Adrenal gland (tissue), 12 donors: Measurements from ENCODE around the gene ZNF862. TPM values are rescaled to one million over a fixed set of nuclear protein-coding genes. Genes with fewer than 3 reads are reported as not detected.

Source experiments
- DNase-seq, 7 donors: peaks; one replicate each; pipeline ENCODE4 v3.0.0-alpha.2; 2019 to 2020
- H3K27ac ChIP-seq, 5 donors: fragments of 200-600 bp; sonication (generic) in 4 of 5; 1 replicate in 3 of 5; 2 replicates in 2 of 5; pipeline versions ENCODE4 v1.5.1 to v1.8.0; 2016 to 2020; ENCODE audit warnings: mild to moderate bottlenecking in 1 of 5
- H3K27me3 ChIP-seq: fragments of 200-600 bp; 2 replicates; pipeline ENCODE4 v1.8.0; 2021
- H3K36me3 ChIP-seq, 2 donors: fragments of 200-600 bp; replicated peaks in 1 of 2; 1 replicate in 1 of 2; 2 replicates in 1 of 2; pipeline versions ENCODE4 v1.5.1 to v1.8.0; 2018 to 2022
- H3K4me1 ChIP-seq, 2 donors: fragments of 200-600 bp; replicated peaks in 1 of 2; 1 replicate in 1 of 2; 2 replicates in 1 of 2; pipeline versions ENCODE4 v1.5.1 to v1.8.0; 2018 to 2021
- H3K4me3 ChIP-seq, 4 donors: fragments of 200-600 bp; sonication (generic) in 3 of 4; one replicate each; pipeline ENCODE4 v1.5.1; 2016 to 2018
- H3K9me3 ChIP-seq, 3 donors: fragments of 200-600 bp; sonication (generic) in 1 of 3; replicated peaks in 1 of 3; 1 replicate in 2 of 3; 2 replicates in 1 of 3; pipeline versions ENCODE4 v1.5.1 to v1.8.0; 2016 to 2021
- CTCF ChIP-seq, 6 experiments: fragments of 450-650 bp in 4 of 6; fragments of 200-600 bp in 2 of 6; sonication (generic) in 1 of 6; IDR thresholded peaks; 1 replicate in 5 of 6; 2 replicates in 1 of 6; pipeline versions ENCODE4 v1.5.1 to v1.8.0; 2016 to 2021; ENCODE audit warnings: antibody characterized with exemption in 6 of 6, mild to moderate bottlenecking in 2 of 6, moderate library complexity in 1 of 6
- POLR2A ChIP-seq, 2 donors: fragments of 450-650 bp; IDR thresholded peaks; one replicate each; pipeline ENCODE4 v1.6.1; 2017; ENCODE audit warnings: antibody characterized with exemption in 2 of 2, mild to moderate bottlenecking in 2 of 2, moderate library complexity in 1 of 2
- WGBS, 4 donors: extraction: QIAGEN DNeasy Blood & Tissue Kit in 2 of 4; methylation state at CpG; one replicate each; pipeline versions ENCODE4 v1.1.5 to v1.1.7; 2013 to 2017; 5-methylcytosine and 5-hydroxymethylcytosine counted together
- intact Hi-C, 2 donors: fragments of 100-400 bp; cut with DNase I; formaldehyde crosslinking; loops; one replicate each; pipeline versions ENCODE4 v1.14.1 to v1.15.0; 2022 to 2023
- polyA plus RNA-seq, 3 donors: library from polyadenylated mRNA; stranded (reverse); fragments of 200-250 nt in 2 of 3; fragments of 350-450 nt in 1 of 3; fragmentation: Illumina TruSeq in 1 of 3; extraction: RNeasy Lipid Tissue Mini Kit (QIAGEN cat#74804) in 1 of 3; gene quantifications; one replicate each; pipeline ENCODE4 v1.2.3, GENCODE V29; 2013 to 2014
- total RNA-seq, 9 donors: library from RNA; depleted of rRNA in 4 of 9; stranded (reverse); fragments of >200 nt in 4 of 9; fragments of 120-200 nt in 1 of 9; fragmentation: NEBNext Ultra II Directional in 1 of 9; extraction: Animal tissue kit (Norgen Biotek cat#: 25700) in 1 of 9; gene quantifications; one replicate each; pipeline versions ENCODE4 v1.1.0 to v1.2.4, GENCODE V29; 2013 to 2023
- donor health status: healthy with polysubstance abuse.
- donor health status: Bipolar disorder and iron deficiency.
- donor health status: DM: yes; HTN: yes; CAD: no.
- donor health status: DM: no; HTN: no; CAD: no.
- donor health status: DM: no; HTN: no; CAD: no.
- donor health status: DM: yes; HTN: yes; CAD: no.

Gene ZNF862
- total and polyA plus RNA-seq, 12 donors = 7.3 to 32.9 (median 13.9) TPM

- DNase-seq = no peak
- Histone ChIP-seq H3K27ac (no peak overlapping the region), H3K4me3 (no peak overlapping the region), H3K27me3 (peaks cover 3% of the 10 kb centered on the region), H3K9me3 (no peaks in the 10 kb centered on the region), H3K36me3 (no peaks in the 10 kb centered on the region), H3K4me1 (no peaks in the 10 kb centered on the region)
- intact Hi-C loops = no loop called here
- TF ChIP-seq CTCF (IDR thresholded peaks at IDR 0.05) = no peak
- TF ChIP-seq POLR2A (IDR thresholded peaks at IDR 0.05) = no peak
- 63 to 100% (median 75%) methylated on average over 2 to 15 of the region's 15 CpGs for WGBS, 4 donors
Measured at GRCh38 chr7:149814494-149814893, 23.7 kb upstream of the ZNF862 start.

GRCh38 chr7:149815121-149815520 lies 23.1 kb upstream of the ZNF862 start:
- no peak for TF ChIP-seq POLR2A (IDR thresholded peaks at IDR 0.05)
- TF ChIP-seq CTCF (IDR thresholded peaks at IDR 0.05) = no peak
- 73 to 86% (median 83%) methylated on average over 3 to 12 of the region's 12 CpGs; no CpG with 5 or more reads in 1 of the 4 donors for WGBS, 4 donors
- intact Hi-C loops = no loop called here
- Histone ChIP-seq H3K4me3 (no peak overlapping the region), H3K36me3 (no peaks in the 10 kb centered on the region), H3K27me3 (peaks cover 3% of the 10 kb centered on the region), H3K4me1 (no peaks in the 10 kb centered on the region), H3K9me3 (no peaks in the 10 kb centered on the region), H3K27ac (no peak overlapping the region)
- no peak for DNase-seq

- Histone ChIP-seq H3K27ac (no peak overlapping the region), H3K4me3 (no peak overlapping the region), H3K4me1 (no peaks in the 10 kb centered on the region), H3K27me3 (peaks cover 3% of the 10 kb centered on the region), H3K9me3 (no peaks in the 10 kb centered on the region), H3K36me3 (no peaks in the 10 kb centered on the region)
- WGBS, 4 donors = 77 to 93% (median 83%) methylated on average over 3 to 16 of the region's 16 CpGs
- no peak for DNase-seq
- TF ChIP-seq POLR2A (IDR thresholded peaks at IDR 0.05) (no peak), CTCF (IDR thresholded peaks at IDR 0.05) (no peak)
- intact Hi-C loops = no loop called here
Measured at GRCh38 chr7:149815661-149816266, 22.4 kb upstream of the ZNF862 start.

GRCh38 chr7:149816267-149816751 lies 21.9 kb upstream of the ZNF862 start:
- 69 to 89% (median 78%) methylated on average over 7 to 21 of the region's 21 CpGs for WGBS, 4 donors
- TF ChIP-seq POLR2A (IDR thresholded peaks at IDR 0.05) = no peak
- no peak for TF ChIP-seq CTCF (IDR thresholded peaks at IDR 0.05)
- H3K27ac ChIP-seq = no peak overlapping the region
- peaks cover 3% of the 10 kb centered on the region for H3K27me3 ChIP-seq
- H3K9me3 ChIP-seq = no peaks in the 10 kb centered on the region
- intact Hi-C loops = no loop called here
- H3K4me1 ChIP-seq = no peaks in the 10 kb centered on the region
- DNase-seq = no peak
- no peak overlapping the region for H3K4me3 ChIP-seq
- H3K36me3 ChIP-seq = no peaks in the 10 kb centered on the region
